ENCODE results near the gene EYS.

The EYS gene

GRCh38 chr6:64902596-64902995 lies 804.4 kb downstream of the EYS start:
- no peaks in the 10 kb centered on the region for H3K4me1 ChIP-seq (ENCODE audit: control insufficient read depth, low read length)
- H3F3A ChIP-seq (ENCODE audit: control insufficient read depth, insufficient read depth) = no peaks in the 10 kb centered on the region
- TF ChIP-seq EZH2phosphoT487 (IDR thresholded peaks at IDR 0.05; ENCODE audit: borderline replicate concordance, low read length) (no peak), CTCF (IDR thresholded peaks at IDR 0.05; ENCODE audit: low read depth, low read length, poor library complexity, severe bottlenecking) (no peak)
- no peaks in the 10 kb centered on the region for H4K20me1 ChIP-seq (ENCODE audit: control insufficient read depth, insufficient read depth, low read depth, low read length)
- H3K9me2 ChIP-seq (replicated peaks; ENCODE audit: control insufficient read depth, low read length) = no peaks in the 10 kb centered on the region
- H3K27ac ChIP-seq (ENCODE audit: low read depth, low read length) = no peak overlapping the region
- no peaks in the 10 kb centered on the region for H3K79me2 ChIP-seq (ENCODE audit: control insufficient read depth, low read length)
- H3K9me3 ChIP-seq (ENCODE audit: control insufficient read depth, insufficient read depth, low read length) = no peaks in the 10 kb centered on the region
- H3K36me3 ChIP-seq (ENCODE audit: control insufficient read depth, low read length) = no peaks in the 10 kb centered on the region
- no peak overlapping the region for H3K4me3 ChIP-seq (ENCODE audit: low read length)
- no peaks in the 10 kb centered on the region for H3K27me3 ChIP-seq (ENCODE audit: control insufficient read depth, low read length)
- H3K4me2 ChIP-seq (ENCODE audit: low read length) = no peak overlapping the region

DNA sequence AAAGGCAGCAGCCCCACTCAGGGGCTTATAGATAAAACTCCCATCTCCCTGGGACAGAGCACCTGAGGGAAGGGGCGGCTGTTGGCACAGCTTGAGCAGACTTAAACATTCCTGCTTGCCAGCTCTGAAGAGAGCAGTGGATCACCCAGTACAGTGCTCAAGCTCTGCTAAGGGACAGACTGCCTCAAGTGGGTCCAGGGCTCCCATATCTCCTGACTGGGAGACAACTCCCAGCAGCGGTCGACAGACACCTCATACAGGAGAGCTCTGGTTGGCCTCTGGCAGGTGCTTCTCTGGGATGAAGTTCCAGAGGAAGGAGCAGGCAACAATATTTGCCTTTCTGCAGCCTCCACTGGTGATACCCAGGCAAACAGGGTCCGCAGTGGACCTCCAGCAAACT lies 810.1 kb downstream of the EYS start:
- no peak overlapping the region for H3K4me2 ChIP-seq (ENCODE audit: low read length)
- H3K4me1 ChIP-seq (ENCODE audit: control insufficient read depth, low read length) = no peaks in the 10 kb centered on the region
- H3K79me2 ChIP-seq (ENCODE audit: control insufficient read depth, low read length) = no peaks in the 10 kb centered on the region
- H4K20me1 ChIP-seq (ENCODE audit: control insufficient read depth, insufficient read depth, low read depth, low read length) = no peaks in the 10 kb centered on the region
- H3K27ac ChIP-seq (ENCODE audit: low read depth, low read length) = no peak overlapping the region
- no peaks in the 10 kb centered on the region for H3K27me3 ChIP-seq (ENCODE audit: control insufficient read depth, low read length)
- H3K9me2 ChIP-seq (replicated peaks; ENCODE audit: control insufficient read depth, low read length) = no peaks in the 10 kb centered on the region
- H3K36me3 ChIP-seq (ENCODE audit: control insufficient read depth, low read length) = no peaks in the 10 kb centered on the region
- H3F3A ChIP-seq (ENCODE audit: control insufficient read depth, insufficient read depth) = no peaks in the 10 kb centered on the region
- TF ChIP-seq CTCF (IDR thresholded peaks at IDR 0.05; ENCODE audit: low read depth, low read length, poor library complexity, severe bottlenecking) (no peak), EZH2phosphoT487 (IDR thresholded peaks at IDR 0.05; ENCODE audit: borderline replicate concordance, low read length) (no peak)
- H3K9me3 ChIP-seq (ENCODE audit: control insufficient read depth, insufficient read depth, low read length) = no peaks in the 10 kb centered on the region
- no peak overlapping the region for H3K4me3 ChIP-seq (ENCODE audit: low read length)

GRCh38 chr6:64895945-64896344 lies 811.1 kb downstream of the EYS start:
- Histone ChIP-seq H3K79me2 (ENCODE audit: control insufficient read depth, low read length) (no peaks in the 10 kb centered on the region), H3K27ac (ENCODE audit: low read depth, low read length) (no peak overlapping the region), H3K4me1 (ENCODE audit: control insufficient read depth, low read length) (no peaks in the 10 kb centered on the region), H3K4me3 (ENCODE audit: low read length) (no peak overlapping the region), H3K36me3 (ENCODE audit: control insufficient read depth, low read length) (no peaks in the 10 kb centered on the region), H3F3A (ENCODE audit: control insufficient read depth, insufficient read depth) (no peaks in the 10 kb centered on the region), H3K4me2 (ENCODE audit: low read length) (no peak overlapping the region), H4K20me1 (ENCODE audit: control insufficient read depth, insufficient read depth, low read depth, low read length) (no peaks in the 10 kb centered on the region), H3K9me3 (ENCODE audit: control insufficient read depth, insufficient read depth, low read length) (no peaks in the 10 kb centered on the region), H3K27me3 (ENCODE audit: control insufficient read depth, low read length) (no peaks in the 10 kb centered on the region), H3K9me2 (replicated peaks; ENCODE audit: control insufficient read depth, low read length) (no peaks in the 10 kb centered on the region)
- TF ChIP-seq EZH2phosphoT487 (IDR thresholded peaks at IDR 0.05; ENCODE audit: borderline replicate concordance, low read length) (no peak), CTCF (IDR thresholded peaks at IDR 0.05; ENCODE audit: low read depth, low read length, poor library complexity, severe bottlenecking) (no peak)

- no peaks in the 10 kb centered on the region for H3K9me2 ChIP-seq (replicated peaks; ENCODE audit: control insufficient read depth, low read length)
- H4K20me1 ChIP-seq (ENCODE audit: control insufficient read depth, insufficient read depth, low read depth, low read length) = no peaks in the 10 kb centered on the region
- no peaks in the 10 kb centered on the region for H3K4me1 ChIP-seq (ENCODE audit: control insufficient read depth, low read length)
- no peaks in the 10 kb centered on the region for H3K79me2 ChIP-seq (ENCODE audit: control insufficient read depth, low read length)
- TF ChIP-seq EZH2phosphoT487 (IDR thresholded peaks at IDR 0.05; ENCODE audit: borderline replicate concordance, low read length) (no peak), CTCF (IDR thresholded peaks at IDR 0.05; ENCODE audit: low read depth, low read length, poor library complexity, severe bottlenecking) (no peak)
- no peaks in the 10 kb centered on the region for H3K9me3 ChIP-seq (ENCODE audit: control insufficient read depth, insufficient read depth, low read length)
- H3F3A ChIP-seq (ENCODE audit: control insufficient read depth, insufficient read depth) = no peaks in the 10 kb centered on the region
- no peaks in the 10 kb centered on the region for H3K36me3 ChIP-seq (ENCODE audit: control insufficient read depth, low read length)
- H3K27me3 ChIP-seq (ENCODE audit: control insufficient read depth, low read length) = no peaks in the 10 kb centered on the region
- H3K4me2 ChIP-seq (ENCODE audit: low read length) = no peak overlapping the region
- no peak overlapping the region for H3K4me3 ChIP-seq (ENCODE audit: low read length)
- no peak overlapping the region for H3K27ac ChIP-seq (ENCODE audit: low read depth, low read length)
Observed at GRCh38 chr6:64890609-64891008, 816.4 kb downstream of the EYS start.
